ENCODE measurements around the gene PCBP3.

DNA sequence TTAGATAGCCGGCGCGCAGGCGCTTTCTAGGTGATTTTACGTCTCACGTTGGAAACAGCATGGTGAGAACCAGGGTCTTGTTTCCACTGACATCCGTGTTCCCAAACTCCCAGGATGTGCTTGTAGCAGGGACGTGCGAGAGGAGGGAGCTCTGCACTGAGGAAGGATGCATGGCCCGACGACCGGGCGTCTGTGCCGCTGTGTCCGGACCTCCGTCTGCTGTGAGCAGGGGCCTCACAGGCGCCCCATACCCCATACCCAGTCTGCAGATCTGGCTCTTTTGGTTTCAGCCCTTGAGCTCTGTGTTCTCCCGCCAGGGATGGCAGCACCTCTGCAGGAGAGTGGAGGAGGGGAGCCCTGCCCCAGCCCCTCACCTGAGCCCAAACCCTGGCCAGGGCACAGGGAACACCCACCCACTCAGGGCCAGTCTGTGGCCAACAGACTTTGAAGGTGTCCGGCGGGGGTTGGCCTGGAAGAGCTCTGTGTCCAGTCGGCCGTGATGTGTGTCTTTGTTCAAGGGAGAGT is 270.9 kb downstream of the PCBP3 start:
- TF ChIP-seq ZFX (IDR thresholded peaks at IDR 0.05) = no peak
- TF ChIP-seq, protein P1, sequence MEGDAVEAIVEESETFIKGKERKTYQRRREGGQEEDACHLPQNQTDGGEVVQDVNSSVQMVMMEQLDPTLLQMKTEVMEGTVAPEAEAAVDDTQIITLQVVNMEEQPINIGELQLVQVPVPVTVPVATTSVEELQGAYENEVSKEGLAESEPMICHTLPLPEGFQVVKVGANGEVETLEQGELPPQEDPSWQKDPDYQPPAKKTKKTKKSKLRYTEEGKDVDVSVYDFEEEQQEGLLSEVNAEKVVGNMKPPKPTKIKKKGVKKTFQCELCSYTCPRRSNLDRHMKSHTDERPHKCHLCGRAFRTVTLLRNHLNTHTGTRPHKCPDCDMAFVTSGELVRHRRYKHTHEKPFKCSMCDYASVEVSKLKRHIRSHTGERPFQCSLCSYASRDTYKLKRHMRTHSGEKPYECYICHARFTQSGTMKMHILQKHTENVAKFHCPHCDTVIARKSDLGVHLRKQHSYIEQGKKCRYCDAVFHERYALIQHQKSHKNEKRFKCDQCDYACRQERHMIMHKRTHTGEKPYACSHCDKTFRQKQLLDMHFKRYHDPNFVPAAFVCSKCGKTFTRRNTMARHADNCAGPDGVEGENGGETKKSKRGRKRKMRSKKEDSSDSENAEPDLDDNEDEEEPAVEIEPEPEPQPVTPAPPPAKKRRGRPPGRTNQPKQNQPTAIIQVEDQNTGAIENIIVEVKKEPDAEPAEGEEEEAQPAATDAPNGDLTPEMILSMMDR (conservative IDR thresholded peaks at IDR 0.05) = no peak

All from C4-2B (cell line).